Liver (tissue), 3 donors: Measurements from ENCODE around the gene CAP2.

ENCODE experiments used
- EGR1 ChIP-seq, 2 donors: IDR thresholded peaks; 2 replicates each; pipeline ENCODE4 v1.6.1; 2016 to 2018; ENCODE audit warnings: antibody characterized with exemption in 2 of 2, low read depth in 2 of 2
- SP1 ChIP-seq: IDR thresholded peaks from 2 replicates; pipeline ENCODE4 v1.6.1; 2018; ENCODE audit warnings: antibody characterized with exemption, mild to moderate bottlenecking
- YY1 ChIP-seq: IDR thresholded peaks from 2 replicates; pipeline ENCODE4 v1.6.1; 2016; ENCODE audit warnings: antibody characterized with exemption, mild to moderate bottlenecking
- TF ChIP-seq, protein P1 (sequence below): IDR thresholded peaks from 2 replicates; pipeline ENCODE4 v1.6.1; 2016; ENCODE audit warnings: antibody characterized with exemption
- TF ChIP-seq, protein P2 (sequence below): fragments of 150-350 bp; IDR thresholded peaks from 2 replicates; pipeline ENCODE4 v1.5.1; 2017; ENCODE audit warnings: improper control_type of control experiment, low read depth, low read length; ENCODE audit not compliant: missing input control
- TF ChIP-seq, protein P3 (sequence below): IDR thresholded peaks from 2 replicates; pipeline ENCODE4 v1.6.1; 2016; ENCODE audit warnings: antibody characterized with exemption, mild to moderate bottlenecking
- donor health status: healthy.
- donor health status: healthy.

DNA sequence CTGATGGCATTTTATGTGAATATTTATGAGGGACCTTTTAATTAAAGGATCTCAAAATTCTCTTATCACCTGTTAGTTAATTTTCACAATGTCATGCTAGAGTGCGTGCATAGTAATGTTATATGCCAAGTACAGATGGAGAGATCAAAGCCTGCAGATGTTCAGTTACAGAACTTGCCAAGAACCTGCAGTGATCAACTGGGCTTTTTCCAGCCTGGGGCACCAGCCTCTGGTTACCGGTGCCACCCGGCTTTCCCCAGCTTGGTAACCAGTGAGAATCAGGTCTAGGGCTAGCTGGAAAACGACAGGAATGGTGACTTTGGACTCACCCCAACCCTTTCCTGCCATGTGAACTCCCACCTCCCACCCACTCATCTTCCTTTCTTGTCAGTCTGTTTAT is 91.8 kb downstream of the CAP2 start:
- TF ChIP-seq, protein P1, sequence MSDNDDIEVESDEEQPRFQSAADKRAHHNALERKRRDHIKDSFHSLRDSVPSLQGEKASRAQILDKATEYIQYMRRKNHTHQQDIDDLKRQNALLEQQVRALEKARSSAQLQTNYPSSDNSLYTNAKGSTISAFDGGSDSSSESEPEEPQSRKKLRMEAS, result no peak
- TF ChIP-seq, protein P2, sequence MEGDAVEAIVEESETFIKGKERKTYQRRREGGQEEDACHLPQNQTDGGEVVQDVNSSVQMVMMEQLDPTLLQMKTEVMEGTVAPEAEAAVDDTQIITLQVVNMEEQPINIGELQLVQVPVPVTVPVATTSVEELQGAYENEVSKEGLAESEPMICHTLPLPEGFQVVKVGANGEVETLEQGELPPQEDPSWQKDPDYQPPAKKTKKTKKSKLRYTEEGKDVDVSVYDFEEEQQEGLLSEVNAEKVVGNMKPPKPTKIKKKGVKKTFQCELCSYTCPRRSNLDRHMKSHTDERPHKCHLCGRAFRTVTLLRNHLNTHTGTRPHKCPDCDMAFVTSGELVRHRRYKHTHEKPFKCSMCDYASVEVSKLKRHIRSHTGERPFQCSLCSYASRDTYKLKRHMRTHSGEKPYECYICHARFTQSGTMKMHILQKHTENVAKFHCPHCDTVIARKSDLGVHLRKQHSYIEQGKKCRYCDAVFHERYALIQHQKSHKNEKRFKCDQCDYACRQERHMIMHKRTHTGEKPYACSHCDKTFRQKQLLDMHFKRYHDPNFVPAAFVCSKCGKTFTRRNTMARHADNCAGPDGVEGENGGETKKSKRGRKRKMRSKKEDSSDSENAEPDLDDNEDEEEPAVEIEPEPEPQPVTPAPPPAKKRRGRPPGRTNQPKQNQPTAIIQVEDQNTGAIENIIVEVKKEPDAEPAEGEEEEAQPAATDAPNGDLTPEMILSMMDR, result no peak
- no peak for TF ChIP-seq YY1
- no peak for TF ChIP-seq SP1
- no peak for TF ChIP-seq EGR1 (IDR thresholded peaks at IDR 0.05; ENCODE audit: low read depth in 2 of 2)
- TF ChIP-seq, protein P3, sequence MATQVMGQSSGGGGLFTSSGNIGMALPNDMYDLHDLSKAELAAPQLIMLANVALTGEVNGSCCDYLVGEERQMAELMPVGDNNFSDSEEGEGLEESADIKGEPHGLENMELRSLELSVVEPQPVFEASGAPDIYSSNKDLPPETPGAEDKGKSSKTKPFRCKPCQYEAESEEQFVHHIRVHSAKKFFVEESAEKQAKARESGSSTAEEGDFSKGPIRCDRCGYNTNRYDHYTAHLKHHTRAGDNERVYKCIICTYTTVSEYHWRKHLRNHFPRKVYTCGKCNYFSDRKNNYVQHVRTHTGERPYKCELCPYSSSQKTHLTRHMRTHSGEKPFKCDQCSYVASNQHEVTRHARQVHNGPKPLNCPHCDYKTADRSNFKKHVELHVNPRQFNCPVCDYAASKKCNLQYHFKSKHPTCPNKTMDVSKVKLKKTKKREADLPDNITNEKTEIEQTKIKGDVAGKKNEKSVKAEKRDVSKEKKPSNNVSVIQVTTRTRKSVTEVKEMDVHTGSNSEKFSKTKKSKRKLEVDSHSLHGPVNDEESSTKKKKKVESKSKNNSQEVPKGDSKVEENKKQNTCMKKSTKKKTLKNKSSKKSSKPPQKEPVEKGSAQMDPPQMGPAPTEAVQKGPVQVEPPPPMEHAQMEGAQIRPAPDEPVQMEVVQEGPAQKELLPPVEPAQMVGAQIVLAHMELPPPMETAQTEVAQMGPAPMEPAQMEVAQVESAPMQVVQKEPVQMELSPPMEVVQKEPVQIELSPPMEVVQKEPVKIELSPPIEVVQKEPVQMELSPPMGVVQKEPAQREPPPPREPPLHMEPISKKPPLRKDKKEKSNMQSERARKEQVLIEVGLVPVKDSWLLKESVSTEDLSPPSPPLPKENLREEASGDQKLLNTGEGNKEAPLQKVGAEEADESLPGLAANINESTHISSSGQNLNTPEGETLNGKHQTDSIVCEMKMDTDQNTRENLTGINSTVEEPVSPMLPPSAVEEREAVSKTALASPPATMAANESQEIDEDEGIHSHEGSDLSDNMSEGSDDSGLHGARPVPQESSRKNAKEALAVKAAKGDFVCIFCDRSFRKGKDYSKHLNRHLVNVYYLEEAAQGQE, result no peak
